Measurements from ENCODE around the gene CYBA. TPM values are rescaled to one million over a fixed set of nuclear protein-coding genes. Genes with fewer than 3 reads are reported as not detected.

Gene CYBA
- total RNA-seq, 1 donor from 2014 or later, result 77.4 TPM

DNA sequence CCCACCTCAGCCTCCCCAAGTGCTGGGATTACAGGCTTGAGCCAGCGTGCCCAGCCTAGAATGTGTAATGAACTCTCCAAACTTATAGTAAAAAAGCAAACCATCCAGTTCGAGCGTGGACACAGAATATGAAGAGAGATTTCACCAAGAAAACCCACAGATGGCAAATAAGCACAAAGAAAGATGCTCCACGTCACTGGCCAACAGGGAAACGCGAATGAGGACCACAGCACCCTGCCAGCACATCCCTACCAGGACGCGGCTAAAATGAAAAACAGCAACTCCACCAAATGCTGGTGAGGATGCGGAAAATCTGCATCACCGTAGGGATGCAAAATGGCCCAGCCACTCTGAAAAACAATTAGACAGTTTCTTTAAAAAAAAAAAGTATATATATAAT lies 10.6 kb upstream of the CYBA start:
- DNase-seq, result no peak

DNA sequence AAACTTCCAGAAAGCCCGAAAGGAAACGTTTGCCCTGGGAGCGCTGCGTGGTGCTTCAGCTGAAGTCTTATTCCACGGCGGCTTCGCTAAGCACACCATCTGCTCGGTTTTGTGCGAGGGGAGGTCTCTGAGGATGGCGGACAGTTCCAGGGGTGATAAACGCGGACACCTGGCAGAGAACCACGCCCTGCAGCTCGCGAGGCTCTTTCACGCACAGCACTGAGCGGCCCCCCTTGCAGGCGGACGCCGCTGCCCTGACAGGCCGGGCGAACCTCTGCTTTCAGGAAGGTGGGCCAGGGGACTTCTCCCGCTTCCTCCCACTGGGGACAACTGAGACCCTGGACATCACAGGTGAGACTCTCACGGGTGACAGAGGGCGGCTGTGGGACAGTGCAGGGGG lies 8.3 kb upstream of the CYBA start:
- DNase-seq, result no peak

DNA sequence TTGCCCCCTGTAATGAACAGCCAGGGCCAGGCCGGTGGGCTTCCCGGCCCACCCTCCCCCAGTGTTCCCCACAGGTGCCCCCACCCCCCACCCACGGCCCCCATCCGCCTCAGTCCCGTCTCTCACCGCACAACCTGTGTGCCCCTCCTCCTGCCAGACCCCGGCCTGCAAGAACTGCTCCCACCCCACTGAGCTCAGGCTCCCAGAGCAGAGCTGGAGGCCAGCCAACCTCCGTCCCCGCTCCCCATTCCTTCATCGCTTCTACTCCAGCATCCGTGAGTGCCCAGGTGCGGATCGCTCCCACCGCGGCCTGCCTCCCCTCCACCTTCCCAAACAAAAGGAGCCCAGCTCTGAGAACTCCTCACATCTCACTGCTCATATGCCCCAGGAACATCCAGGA lies 7.9 kb upstream of the CYBA start:
- no peak for DNase-seq

DNA sequence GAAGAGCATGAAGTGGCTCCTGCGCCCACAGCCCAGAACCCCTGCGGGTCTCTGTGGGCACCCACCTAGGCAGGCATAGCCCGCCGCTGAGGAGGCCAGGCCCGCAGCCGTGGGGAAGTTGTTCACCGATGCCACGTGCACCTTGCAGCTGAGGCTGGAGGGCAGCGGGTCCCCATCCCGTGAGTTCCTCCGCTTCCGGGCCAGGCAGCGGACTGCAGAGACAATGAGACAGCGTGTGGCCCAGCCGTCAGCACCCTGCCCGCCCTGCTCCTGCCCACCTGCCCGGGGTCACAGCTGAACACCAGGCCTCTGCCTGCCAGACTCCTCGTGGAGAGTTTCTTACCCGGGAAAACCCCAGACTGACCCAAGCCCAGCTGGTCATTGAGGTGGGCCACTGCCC lies 6.5 kb upstream of the CYBA start:
- DNase-seq, result no peak

DNA sequence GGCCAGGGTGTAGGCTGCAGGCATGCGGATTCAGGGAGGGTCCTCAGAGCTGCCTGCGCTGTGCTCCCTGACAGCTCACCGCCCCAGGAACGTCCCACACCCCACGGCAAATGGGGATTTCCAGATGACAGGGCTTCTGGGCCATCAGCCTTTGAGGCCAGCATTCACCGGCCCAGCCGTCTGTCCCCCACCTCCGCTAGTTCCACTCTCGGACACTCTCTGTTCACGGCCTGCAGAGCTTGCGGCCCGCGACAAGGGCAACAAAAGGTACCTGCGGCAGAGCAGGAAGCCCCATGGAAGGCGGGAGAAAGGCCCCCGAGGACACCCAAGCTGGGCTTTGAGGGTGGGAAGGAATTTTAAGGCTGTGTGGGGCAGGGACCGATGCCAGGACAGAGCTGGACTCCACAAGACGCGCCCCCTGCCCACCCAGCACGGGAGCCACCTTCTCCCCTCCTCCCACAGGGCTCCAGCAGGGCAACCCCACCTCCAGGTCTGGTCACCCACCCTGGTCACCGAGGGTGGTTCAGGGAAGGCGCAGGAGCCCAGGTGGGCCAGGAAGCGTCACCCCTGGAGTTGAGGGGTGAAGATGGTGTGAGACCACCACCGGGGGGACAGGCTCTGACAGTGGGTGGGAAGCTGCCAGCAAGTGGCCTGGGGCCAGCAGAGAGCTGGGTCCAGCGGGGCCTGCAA lies 5.6 kb upstream of the CYBA start:
- DNase-seq, result no peak

DNA sequence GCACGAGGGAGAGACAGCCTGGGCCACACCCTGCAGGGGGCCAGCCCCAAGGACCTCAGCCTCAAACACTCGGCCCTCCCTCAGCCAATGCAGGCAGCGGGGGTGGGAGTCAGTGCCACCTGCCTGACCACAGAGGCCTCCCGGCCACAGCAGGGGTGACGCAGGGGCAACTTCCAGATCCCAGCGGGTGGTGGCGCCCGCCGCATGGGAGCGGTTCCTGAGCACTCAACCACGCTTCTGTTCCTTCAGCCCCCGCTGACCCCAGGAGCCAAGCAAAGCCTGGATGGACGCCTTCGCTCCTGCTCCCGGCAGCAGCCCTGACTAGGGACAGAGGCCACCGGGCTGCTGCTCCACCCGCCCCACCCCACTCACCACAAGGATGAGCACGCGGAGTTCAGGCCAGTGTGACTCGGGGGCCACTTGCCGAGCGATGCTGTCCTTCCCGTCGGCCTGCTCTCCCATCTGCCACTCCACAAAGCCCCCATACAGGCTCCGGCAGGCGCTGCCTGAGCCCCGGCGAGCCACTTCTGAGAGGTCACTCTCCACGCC lies 5.0 kb upstream of the CYBA start:
- DNase-seq, result no peak

DNA sequence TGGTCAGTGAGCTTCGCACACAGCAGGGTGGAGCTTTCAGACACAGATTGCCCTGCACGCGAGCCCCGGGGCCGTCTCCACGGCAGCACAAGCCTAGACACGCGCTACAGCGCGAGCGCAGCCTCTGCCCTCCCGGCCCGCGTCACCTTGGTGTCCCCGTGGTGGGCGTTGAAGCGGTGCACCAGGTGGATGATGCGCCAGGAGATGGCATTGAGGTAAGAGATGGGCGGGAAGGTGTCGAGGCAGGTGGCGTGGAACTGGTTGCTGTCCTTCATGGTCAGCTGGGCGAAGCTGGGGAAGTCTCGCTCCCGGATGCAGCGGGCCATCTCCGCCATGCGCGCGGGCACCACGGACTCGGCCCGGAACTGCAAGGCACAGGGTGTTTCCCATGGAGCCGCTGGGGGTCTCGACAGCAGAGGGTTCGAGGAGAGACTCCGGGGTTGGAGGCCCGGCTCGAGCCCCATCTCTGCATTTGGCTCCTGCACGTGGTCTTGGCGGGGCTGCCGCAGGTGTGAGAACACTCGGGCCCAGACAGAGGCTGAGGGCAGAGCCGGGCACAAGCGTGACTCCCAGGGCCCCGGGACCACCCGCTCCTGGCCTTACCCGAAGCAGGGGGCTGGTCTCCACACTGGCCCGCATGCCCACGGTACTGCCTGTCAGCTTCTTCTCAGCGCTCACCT lies 4.3 kb upstream of the CYBA start:
- no peak for DNase-seq

DNA sequence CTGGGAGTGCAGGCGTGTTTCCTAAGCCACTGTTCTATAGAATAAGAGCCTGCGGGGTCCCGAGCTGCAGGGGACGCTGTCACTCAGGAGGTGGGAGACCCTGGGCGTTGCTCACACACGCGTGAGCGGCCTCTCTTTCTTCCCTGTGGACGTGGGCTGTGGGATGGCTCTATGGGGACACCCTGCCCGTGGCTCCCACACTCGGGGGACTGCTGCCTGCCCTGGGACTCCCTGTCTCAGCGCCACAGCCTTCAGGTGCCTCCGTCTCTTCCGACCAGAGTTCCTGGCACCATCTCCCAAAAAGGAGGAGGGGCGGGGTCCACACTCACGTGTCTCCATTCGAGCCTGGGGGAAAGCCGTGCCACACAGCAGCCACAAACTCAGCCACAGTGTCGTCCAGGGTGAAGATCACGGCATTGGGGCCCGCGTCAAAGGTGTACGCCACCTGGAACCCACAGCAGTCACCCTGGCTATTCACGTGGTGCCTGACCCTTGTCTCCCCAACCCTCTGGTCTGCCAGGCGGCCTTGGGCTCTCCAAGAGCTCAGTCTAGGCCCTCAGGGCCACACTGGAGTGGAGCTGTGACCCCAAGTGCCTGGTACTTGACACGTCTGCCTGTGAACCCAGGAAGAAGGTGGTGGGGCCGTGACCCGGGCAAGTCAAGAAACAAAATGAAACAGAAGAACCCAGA lies 3.7 kb upstream of the CYBA start:
- no peak for DNase-seq

DNA sequence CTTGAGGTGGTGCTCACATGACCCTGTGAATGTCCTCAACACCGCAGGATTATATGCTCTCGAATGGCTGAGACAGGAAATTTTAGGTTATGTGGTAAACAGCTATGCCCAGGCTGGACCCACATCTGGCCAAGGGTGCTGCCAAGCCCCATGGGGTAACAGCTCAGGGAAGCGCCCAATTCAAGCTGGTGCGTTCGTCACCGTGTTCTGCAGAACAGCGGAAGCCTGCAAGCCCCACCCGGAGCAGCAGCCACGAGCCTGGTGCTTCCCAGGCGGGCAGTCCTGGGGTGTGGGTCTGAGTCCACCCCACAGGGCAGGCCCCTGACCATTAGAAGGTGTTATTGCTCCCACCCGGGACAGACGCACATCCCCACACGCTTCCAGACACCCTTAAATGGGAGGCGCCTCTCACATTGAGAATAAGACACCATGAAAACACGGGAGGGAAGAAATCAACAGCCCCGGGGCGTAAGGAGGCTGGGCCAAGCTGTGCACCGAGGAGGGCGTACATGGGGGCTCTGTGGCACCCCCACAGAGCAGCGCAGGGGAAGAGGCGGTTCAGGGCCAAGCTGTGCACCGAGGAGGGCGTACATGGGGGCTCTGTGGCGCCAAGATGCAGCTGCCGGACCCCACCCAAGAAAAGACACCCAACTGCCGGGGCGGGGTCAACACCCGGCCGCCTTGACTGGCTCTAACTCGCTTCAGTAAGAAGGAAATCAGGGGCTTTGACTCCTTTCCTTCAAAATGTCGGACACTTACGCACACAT lies 2.9 kb upstream of the CYBA start:
- no peak for DNase-seq

DNA sequence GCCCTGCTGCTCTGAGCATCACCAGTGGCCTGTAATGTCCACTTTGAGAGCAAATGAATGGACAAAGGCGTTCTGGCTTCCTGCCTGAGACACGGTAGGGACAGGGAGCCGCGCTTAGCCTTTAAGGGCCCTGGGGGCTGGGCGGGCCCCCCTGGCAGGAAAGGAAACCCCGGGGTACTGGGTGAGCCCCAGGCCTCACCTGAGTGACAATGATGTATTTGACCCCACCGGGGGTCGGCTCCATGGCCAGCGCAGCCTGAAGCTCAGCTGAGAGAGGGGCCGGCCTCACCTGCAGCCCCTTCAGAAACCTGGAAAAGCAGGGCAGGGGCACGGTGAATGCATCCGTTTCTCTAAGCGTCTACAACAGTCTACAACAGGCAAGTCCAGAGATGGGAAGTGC lies 2.2 kb upstream of the CYBA start:
- DNase-seq, result no peak

DNA sequence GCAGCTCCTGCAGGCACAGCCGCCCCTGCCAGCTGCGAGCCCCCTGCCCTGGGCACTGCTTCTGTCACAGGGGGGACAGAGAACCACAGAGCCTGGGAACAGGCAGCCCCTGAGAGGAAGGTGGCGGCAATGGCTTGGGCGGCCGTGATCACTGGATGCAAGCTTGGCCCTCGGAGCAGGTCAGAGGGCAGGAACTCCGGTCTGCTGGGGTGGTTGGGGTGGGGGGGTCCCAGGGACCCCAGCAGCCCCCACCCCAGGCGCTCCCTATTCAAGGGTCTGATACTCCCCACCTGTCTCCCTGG lies 1.9 kb upstream of the CYBA start:
- no peak for DNase-seq

DNA sequence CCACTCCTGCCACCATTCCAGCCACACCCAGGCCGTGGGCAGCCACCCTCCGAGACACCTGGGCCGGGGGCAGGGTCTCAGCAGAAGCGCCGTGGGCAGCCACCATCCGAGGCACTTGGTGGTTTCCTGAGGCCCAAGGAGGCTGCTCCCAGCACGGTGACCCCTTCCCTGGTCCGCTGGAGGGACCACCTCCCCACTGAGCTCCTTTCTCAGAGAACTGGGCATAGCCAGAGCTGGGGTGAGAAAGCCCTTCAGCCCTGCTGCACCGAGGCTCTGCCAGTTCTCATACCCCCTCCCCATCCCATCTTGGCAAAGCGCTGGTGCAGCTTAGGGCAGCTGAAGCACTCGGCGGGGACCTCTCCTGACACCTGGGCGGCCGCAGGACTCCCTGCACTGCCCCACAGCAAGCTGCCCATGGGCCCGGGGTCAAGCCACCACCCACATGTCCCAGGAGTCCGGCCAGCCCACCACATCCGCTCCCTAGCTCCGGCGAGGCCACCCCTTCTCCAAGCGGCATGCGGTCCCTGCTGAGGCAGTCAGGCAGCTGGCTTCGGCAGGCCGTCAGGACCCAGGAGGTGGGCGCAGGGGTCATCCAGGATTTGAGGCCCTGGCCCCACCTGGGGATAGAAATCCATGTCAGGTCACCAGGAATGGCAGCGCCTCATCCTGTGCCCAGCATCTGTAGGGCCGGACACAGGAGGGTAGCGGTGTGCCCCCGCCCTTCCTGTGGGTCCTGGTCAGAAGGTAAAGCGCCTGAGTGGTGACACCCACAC lies 1.3 kb upstream of the CYBA start:
- DNase-seq, result no peak

DNA sequence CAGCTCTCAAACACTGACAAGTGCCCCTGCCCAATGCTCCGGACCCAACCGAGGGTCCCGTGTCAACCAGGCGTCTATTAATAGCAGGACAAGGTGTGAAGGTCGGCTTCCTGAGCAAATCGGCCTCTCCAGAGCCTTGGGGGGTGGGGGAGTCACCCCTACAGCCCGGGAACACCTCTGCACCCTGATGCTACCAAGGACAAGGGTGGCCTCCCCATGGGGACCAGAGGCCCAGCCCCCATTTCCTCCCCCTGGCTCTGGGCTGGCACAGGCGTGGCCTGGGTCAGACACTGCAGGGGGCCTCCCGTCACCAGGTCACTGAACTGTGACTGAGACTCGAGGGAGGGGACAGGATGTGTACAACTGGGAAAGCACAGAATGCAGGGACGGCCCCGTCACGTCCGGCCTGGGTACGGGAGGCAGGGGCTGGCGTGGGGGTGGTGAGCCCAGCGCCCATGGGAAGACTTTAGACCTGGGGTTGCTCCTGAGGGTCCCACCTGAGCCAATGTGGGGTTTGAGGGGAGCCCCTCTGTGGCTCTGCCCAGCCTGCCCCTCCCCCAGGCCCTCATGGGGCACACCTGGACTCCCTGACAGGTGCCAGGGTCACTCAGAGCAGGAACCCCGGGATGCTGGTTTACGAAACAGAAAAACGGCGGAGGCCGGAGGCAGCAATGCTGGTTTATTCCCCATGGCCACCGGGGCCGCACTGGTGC lies 579 bp upstream of the CYBA start:
- no peak for DNase-seq

DNA sequence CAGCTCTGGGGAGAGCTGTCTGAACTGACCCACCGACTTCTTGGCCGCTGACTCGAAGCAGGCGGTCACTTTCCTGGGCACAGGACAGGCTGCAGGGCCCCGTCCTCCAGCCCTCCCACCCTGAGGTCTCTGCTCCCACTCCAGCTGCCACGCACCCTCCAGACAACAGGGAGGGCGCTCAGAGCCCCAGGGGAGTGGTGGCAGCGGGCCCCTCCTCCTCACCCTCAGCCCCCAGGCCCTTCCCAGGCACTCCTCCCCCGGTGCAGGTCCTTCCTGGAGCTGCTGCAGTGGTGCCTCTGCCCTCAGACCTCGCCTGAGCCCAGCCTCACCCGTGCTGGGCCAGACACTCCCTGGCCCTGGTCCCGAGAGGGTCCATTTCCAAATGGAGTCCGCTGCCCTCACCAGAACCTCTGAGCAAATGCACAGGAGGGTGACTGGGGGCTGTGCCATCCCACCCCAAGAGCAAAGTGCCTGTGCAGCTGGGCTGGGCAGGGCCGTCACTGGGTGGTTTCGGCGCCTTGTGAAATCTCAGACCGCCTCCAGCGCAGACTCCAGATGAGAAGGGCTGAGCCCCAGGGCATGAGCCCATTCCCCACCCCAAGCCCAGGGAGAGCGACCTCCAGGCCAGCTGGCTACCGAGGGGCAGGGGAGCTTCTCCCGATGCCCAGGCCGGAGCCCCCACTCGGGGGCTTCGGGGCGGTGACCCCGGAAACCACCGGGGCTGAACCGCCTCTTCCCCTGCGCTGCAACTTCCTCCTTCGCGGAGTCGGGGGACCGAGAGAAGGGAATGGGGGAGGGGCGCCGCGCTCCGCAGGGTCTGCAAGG lies 717 bp downstream of the CYBA start:
- DNase-seq, result no peak

DNA sequence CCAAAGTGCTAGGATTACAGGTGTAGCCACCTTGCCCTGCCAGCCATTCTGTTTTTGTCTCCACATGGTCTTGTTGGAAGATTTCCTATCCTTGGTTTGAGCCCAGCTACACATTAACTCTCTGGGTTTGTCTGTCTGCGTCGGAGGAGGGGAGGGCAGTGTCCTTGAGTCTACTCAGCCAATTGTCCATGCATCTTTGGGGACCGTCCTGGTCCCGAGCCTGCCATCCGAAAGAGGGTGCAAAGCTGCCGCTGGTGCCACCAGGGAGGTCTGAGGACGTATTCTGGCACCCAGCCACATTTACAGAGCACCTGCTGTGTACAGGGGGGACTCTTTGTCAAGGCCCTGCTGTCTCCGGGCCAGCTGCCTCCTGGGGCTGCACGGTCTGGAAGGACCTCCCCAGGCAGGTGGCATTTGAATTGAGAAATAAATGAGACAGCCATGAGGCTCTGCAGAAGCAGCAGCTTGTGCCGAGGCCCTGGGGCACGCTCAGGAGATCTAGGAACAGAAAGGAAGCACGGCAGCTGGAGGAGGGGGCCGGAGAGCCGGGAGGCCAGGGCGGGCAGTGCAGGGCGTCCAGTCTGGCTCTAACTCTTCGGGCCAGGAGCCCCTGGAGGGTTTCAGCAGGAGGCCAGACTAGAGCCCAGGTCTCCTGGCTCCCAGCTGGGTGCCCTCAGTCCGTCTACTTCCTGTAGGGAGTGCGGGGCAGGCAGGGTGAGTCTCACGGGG lies 1.5 kb downstream of the CYBA start:
- DNase-seq, result no peak

DNA sequence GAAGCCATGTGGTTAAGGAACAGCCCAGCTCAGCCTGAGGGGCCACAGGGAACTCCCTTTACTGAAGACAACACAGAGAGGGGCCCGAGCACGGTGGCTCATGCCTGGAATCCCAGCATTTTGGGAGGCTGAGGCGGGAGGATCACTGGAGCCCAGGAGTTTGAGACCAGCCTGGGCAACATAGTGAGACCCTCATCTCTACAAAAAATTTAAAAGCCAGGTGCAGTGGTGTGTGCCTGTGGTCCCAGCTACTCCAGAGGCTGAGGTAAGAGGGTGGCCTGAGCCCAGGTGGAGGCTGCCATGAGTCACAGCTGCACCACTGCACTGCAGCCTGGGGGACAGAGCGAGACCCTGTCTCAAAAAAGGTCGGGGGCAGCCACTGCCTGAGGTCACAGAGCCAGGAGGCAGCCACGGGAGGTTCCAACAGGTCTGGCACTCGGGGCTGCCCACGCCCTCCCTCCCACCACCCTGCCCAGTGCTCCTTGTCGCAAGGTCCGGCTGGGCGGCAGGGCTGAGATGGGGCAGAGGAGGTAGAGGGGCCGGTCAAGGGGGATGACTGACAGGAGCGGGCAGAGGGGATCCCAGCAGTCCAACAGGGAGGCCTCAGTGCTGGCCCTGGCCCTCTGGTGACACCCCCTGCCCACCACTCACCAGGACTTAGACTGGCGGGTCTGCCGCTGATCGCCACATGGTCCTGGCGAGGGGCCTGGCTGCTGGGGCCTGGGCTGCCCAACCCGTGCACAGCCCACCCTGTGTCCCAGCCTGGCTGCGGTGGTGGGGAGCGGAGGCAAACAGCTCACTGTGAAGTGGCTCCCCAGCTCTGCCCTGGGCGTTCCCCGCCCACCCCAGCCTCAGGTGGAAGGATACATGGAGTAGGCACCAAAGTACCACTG lies 3.4 kb downstream of the CYBA start:
- DNase-seq, result no peak

DNA sequence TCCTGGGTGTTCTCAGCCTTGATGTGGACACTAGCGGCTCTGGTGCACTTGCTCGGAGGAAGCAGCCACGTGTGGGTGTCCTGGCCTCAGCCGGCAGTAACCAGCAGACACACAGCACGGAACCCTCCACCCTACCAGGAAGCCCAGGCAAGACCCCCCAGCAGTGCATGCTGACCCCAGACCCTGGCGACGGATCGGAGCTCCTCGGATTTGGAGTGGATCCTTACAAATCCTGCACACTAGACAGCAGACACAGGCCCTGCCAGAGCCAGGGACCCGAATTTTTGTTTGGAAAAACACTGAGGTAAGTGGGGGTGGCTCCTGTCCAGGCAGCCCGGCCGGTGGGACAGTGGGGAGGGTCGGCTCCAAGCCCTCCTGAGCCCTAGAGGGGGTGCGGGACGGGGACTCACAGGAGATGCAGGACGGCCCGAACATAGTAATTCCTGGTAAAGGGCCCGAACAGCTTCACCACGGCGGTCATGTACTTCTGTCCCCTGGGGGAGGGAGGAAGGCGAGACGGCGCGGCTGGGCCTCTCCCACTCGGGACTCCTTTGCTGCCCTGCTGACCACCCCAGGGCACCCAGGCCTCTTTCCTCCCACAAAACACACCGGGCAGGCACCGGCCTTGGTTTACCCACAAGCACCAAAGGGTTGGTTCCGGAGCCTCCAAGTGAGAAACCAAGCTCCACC lies 4.4 kb downstream of the CYBA start:
- DNase-seq, result no peak

DNA sequence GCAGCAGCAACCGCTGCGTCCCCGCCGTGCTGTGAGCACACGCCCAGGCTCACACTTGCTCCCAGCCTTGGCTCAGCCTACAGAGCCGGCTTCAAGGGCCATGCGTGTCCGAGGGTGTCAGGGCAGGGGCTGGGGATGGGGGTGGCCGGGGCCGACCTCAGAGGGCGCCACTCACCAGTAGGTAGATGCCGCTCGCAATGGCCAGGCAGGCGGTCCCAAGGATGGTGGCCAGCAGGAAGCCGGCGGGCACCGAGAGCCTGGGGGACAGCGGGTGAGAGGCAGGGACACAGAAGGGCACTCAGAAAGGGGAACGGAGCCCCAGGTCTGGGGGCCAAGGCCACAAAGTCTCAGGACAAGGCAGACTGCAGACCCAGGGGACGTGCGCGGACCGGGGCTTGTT lies 4.9 kb downstream of the CYBA start:
- DNase-seq, result no peak

All from skin of body (tissue), 2 donors.